ENCODE data around the gene LRRC7. TPM values are rescaled to one million over a fixed set of nuclear protein-coding genes. Genes with fewer than 3 reads are reported as not detected.
"Not testable (repeated sequence)": the region's sequence is repeated elsewhere in the genome, so short reads cannot be mapped to it uniquely, and the experiment has no call there.

Gene LRRC7
- polyA plus RNA-seq, 1 experiment, result 0.22 TPM

DNA sequence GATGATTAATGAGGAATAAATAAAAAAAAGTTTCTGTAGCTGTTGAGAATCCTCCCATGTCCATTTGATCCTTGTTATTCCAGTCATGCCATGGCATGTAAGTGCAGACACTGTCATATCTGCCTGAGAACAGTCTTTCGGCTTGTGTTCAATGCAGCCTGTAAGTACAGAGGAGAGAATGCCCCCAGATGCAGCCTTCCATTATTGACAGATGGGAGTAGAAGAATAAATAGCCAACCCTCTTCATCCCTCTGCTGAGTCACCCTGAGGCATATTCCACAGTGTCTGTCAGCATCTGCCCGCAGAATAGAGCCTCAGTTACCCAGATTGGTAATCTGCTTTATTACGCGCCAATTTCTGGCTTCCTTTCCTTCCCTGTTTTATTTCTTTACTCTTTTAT lies 139.4 kb downstream of the LRRC7 start:
- POLR2A ChIA-PET, result no interaction called here
- no peak for TF ChIP-seq CTCF (IDR thresholded peaks at IDR 0.05; ENCODE audit: insufficient read depth, low read depth, low read length)

GRCh38 chr1:69710484-69711189 lies 142.9 kb downstream of the LRRC7 start:
- H3K36me3 ChIP-seq (ENCODE audit: control insufficient read depth, insufficient read depth, low read length), result no peaks in the 10 kb centered on the region
- TF ChIP-seq CTCF (IDR thresholded peaks at IDR 0.05; ENCODE audit: insufficient read depth, low read depth, low read length), result no peak
- no peak overlapping the region for H3K4me3 ChIP-seq (ENCODE audit: low read depth, low read length)
- ChIA-PET CTCF (interaction anchor here (1.1 kb wide), 1 partner anchor 27 kb away, joined by 8 read pairs; no protein-coding TSS in a partner anchor), POLR2A (no interaction called here)
- DNase-seq (ENCODE audit: low read depth), result no peak
- H3K27me3 ChIP-seq (ENCODE audit: control insufficient read depth, insufficient read depth, low read length), result no peaks in the 10 kb centered on the region

More for the DNA sequence above, 139.4 kb downstream of the LRRC7 start:
- CTCF ChIA-PET, result no interaction called here
- Histone ChIP-seq H3K4me3 (ENCODE audit: low read depth, low read length) (no peak overlapping the region), H3K36me3 (ENCODE audit: control insufficient read depth, insufficient read depth, low read length) (no peaks in the 10 kb centered on the region), H3K27me3 (ENCODE audit: control insufficient read depth, insufficient read depth, low read length) (no peaks in the 10 kb centered on the region)
- DNase-seq (ENCODE audit: low read depth), result no peak

DNA sequence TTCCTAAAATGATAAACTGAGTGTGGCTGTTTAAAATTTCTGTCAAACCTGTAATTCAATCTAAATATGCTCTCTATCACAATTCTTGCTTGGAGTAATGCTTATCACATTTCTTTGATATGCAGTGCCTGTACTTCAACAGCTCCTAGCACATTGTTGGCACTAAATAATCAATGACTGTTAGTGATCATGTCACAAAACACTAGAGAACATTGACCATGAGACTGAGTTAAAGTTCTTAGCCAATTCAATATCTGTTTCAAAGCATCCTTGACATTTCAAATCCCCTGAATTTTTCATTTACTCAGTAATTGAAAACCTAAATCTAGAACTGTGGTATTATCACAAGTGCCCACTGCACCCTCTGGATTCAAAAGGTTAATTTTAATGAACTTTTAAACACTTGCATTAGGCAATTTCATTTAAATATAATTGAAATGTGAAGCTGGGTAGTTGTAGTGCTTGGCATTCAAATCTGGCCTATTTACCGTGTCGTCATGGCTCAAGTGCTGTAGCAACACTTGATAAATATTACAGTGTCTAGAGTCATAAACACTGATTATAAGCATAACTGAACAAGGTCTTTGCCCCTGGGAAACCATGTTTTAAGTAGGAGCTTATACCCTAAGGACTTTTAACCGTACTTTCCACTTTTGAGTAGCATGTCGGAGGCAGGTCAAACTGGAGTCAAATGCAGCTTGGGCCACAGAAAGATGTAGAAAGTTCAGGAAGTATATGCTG lies 143.6 kb downstream of the LRRC7 start:
- DNase-seq (ENCODE audit: low read depth), result no peak
- no peak overlapping the region for H3K4me3 ChIP-seq (ENCODE audit: low read depth, low read length)
- H3K36me3 ChIP-seq (ENCODE audit: control insufficient read depth, insufficient read depth, low read length), result no peaks in the 10 kb centered on the region
- TF ChIP-seq CTCF (IDR thresholded peaks at IDR 0.05; ENCODE audit: insufficient read depth, low read depth, low read length), result no peak
- no peaks in the 10 kb centered on the region for H3K27me3 ChIP-seq (ENCODE audit: control insufficient read depth, insufficient read depth, low read length)
- ChIA-PET POLR2A (no interaction called here), CTCF (interaction anchor here (1.1 kb wide), 1 partner anchor 26 kb away, joined by 8 read pairs; no protein-coding TSS in a partner anchor)

DNA sequence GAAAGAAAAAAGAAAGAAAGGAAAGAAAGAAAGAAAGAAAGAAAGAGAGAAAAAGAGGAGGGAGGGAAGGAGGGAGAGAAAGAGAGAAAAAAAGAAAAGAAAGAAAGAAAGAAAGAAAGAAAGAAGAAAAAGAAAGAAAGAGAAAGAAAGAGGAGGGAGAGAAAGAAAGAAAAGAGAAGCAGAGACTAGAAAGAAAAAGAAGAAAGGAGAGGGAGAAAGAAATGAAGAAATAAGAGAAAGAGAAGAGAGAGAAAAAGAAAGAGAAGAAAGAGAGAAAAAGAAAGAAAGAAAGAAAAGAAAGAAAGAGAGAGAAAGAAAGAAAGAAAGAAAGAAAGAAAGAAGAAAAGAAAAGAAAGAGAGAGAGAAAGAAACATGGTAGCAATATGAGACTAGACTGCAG lies 150.1 kb downstream of the LRRC7 start:
- POLR2A ChIA-PET; H3K36me3 ChIP-seq (ENCODE audit: control insufficient read depth, insufficient read depth, low read length); H3K27me3 ChIP-seq (ENCODE audit: control insufficient read depth, insufficient read depth, low read length); H3K4me3 ChIP-seq (ENCODE audit: low read depth, low read length); DNase-seq (ENCODE audit: low read depth): not testable (repeated sequence)
- CTCF ChIA-PET, result interaction anchor here (0.6 kb wide), 1 partner anchor 325 kb away, joined by 3 read pairs; no protein-coding TSS in a partner anchor

DNA sequence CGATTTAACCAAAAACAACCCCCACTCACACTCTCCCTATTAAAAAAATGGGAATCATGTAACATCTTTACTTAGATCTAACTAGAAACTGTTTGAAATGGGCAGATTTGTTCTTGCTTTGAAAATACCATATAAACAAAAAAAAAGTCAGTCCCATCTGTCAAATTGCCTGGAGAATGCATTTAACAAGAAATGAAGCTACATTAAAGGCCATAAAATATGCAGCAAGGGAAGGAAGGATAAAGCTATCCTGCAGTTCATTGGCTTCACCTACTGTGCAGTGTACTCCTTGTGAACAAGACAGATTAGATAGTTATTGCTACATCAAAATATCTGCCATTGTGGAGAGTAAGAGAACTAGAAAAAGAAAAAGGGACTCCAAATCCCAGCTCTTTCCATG lies 160.5 kb downstream of the LRRC7 start:
- Histone ChIP-seq H3K27me3 (ENCODE audit: control insufficient read depth, insufficient read depth, low read length) (no peaks in the 10 kb centered on the region), H3K4me3 (ENCODE audit: low read depth, low read length) (no peak overlapping the region), H3K36me3 (ENCODE audit: control insufficient read depth, insufficient read depth, low read length) (no peaks in the 10 kb centered on the region)
- ChIA-PET POLR2A (no interaction called here), CTCF (interaction anchor here (0.6 to 2.6 kb wide), 4 partner anchors 9 to 1076 kb away, joined by 3 to 12 read pairs (median 4); no protein-coding TSS in a partner anchor)
- DNase-seq (ENCODE audit: low read depth), result no peak
- TF ChIP-seq CTCF (IDR thresholded peaks at IDR 0.05; ENCODE audit: insufficient read depth, low read depth, low read length), result no peak
